Coronary artery (tissue), 2 donors: Measurements from ENCODE around the gene LMO3.

ENCODE experiments used
- DNase-seq: peaks from one replicate; pipeline ENCODE4 v3.0.0-alpha.2; 2017; ENCODE audit warnings: low spot score
- H3K27ac ChIP-seq, 2 donors: fragments of 200-600 bp; sonication (generic); one replicate each; pipeline ENCODE4 v1.5.1; 2016 to 2019
- H3K4me3 ChIP-seq: fragments of 200-600 bp; sonication (generic); 2 replicates; pipeline ENCODE4 v1.5.1; 2016; ENCODE audit warnings: mild to moderate bottlenecking, moderate library complexity
- TF ChIP-seq, protein P1 (sequence below): fragments of 200-600 bp; sonication (generic); IDR thresholded peaks from one replicate; pipeline ENCODE4 v1.5.1; 2019; ENCODE audit warnings: antibody characterized with exemption

LMO3 gene

GRCh38 chr12:16588812-16589211 is 17.1 kb downstream of the LMO3 start:
- Histone ChIP-seq H3K27ac (no peak overlapping the region), H3K4me3 (no peak overlapping the region)
- TF ChIP-seq, protein P1, sequence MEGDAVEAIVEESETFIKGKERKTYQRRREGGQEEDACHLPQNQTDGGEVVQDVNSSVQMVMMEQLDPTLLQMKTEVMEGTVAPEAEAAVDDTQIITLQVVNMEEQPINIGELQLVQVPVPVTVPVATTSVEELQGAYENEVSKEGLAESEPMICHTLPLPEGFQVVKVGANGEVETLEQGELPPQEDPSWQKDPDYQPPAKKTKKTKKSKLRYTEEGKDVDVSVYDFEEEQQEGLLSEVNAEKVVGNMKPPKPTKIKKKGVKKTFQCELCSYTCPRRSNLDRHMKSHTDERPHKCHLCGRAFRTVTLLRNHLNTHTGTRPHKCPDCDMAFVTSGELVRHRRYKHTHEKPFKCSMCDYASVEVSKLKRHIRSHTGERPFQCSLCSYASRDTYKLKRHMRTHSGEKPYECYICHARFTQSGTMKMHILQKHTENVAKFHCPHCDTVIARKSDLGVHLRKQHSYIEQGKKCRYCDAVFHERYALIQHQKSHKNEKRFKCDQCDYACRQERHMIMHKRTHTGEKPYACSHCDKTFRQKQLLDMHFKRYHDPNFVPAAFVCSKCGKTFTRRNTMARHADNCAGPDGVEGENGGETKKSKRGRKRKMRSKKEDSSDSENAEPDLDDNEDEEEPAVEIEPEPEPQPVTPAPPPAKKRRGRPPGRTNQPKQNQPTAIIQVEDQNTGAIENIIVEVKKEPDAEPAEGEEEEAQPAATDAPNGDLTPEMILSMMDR = no peak
- DNase-seq = no peak

DNA sequence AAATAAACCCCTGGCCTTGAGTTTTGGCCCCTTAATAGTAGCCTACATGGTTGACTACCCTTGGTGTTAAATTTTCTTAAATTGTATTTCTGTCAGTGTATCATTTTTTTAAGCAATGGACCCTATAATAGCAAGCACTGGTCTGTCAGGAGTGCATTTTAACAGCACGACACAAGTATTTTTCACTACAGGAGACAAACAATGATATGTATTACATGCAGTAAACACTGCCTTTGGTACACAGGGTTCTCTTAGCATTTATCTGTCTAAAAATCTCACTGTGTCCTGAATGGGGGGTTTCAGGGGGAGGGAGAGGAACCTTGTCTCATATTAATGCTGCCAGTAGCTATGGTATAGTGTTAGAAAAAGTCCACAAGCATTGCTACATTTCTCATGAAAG is 18.4 kb downstream of the LMO3 start:
- TF ChIP-seq, protein P1 = no peak
- DNase-seq = no peak
- H3K4me3 ChIP-seq = no peak overlapping the region
- peak overlapping the region; percentile 25 to 68 for H3K27ac ChIP-seq

DNA sequence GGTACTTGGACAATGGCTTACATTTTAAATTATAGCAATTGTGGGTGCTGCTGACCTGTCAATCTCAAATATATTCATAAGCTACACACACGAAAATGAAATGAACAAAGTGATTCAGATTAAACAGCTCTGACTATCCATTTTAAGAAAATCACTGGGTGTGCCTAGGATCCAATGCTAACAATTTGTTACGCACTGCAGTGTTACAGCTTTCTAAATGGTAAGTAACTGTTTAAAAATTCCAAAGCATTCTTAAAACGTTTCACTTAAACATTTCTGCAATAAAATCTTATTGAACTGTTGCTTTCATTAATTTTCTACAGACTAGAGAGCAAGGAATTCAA is 18.9 kb downstream of the LMO3 start:
- Histone ChIP-seq H3K4me3 (no peak overlapping the region), H3K27ac (peak overlapping the region; percentile 7 to 68)
- no peak for DNase-seq
- TF ChIP-seq, protein P1 = no peak

DNA sequence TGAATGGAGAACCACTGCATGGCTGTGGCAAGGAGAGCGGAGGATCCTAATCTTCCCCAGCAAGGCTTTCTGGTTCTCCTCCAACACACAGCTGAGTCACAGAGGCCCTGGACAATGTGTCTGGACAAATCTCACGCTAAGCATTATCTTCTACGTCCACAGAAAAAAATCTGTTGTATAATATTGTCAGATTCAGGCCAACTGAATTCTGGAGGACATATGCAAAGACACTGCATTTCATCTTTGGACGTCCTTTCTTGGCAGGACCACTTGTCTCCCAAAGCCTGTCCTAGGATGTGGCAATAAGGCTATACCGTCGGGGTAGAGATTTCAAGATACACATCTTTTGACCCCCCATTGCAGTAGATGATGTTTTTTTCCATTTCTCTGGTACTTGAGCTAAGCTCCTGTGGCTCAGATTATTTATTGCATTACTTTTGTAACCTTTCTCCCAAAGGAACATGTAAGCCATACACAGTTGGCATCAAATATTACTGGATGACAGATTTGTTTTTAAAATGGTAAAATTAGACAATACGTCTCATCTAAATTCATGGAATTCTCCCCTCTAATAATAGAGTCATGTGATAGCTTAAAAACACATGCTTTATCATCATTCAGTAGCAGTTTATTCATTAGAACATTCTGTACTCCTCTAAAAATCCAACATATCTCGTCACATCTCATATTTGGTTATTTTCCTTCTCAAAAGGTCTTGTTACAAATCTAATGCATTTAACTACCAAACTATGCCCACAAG is 19.4 kb downstream of the LMO3 start:
- DNase-seq = no peak
- H3K27ac ChIP-seq = peak overlapping the region; percentile 7 to 68
- no peak overlapping the region for H3K4me3 ChIP-seq
- TF ChIP-seq, protein P1 = no peak

DNA sequence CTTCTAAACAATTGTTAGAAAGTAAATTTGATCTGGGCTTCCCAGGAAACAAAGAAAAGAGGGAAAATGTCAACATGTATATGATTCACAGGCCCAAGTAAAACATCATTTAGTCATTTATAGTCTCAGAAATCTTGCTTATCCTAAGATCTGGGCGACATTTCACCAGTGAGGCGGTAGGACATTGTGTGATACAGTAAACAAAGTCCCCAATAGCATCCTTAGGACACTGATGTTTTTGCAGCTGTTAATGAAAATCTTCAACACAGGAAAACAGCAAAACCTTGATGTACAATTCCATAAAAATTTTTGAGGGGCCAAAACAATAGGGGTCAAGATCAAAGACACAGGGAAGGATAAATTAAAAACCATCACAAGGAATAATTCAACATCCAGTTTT is 20.2 kb downstream of the LMO3 start:
- Histone ChIP-seq H3K4me3 (no peak overlapping the region), H3K27ac (peak overlapping the region in 1 of 2 donors; percentile 68)
- TF ChIP-seq, protein P1 = no peak
- DNase-seq = no peak

GRCh38 chr12:16583969-16584745 is 21.8 kb downstream of the LMO3 start:
- no peak overlapping the region for H3K27ac ChIP-seq
- TF ChIP-seq, protein P1 = no peak

DNA sequence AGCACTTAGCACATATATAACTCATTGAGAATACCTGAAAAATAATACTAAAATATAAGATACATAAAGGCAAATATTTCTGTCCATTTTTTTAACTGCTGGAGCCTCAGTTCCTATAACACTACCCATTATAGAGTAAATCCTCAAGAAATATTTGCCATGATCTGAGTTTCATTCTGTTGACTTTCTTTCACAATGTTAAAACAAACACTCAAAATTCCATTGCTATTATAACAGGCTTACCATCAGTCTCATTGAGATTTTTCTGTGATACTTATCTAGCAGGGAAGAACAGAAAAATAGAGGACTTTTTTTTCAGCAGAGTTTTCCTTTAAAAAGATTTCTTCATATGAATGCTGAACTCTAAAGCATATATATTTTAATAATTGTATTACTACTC is 24.5 kb downstream of the LMO3 start:
- TF ChIP-seq, protein P1 = no peak
- DNase-seq = no peak
- H3K27ac ChIP-seq = no peak overlapping the region
- no peak overlapping the region for H3K4me3 ChIP-seq

More at GRCh38 chr12:16583969-16584745, 21.8 kb downstream of the LMO3 start:
- no peak overlapping the region for H3K4me3 ChIP-seq
- no peak for DNase-seq
